ENCODE data around the gene LRP2.
"Not testable (repeated sequence)": the region's sequence is repeated elsewhere in the genome, so short reads cannot be mapped to it uniquely, and the experiment has no call there.

LRP2 gene

GRCh38 chr2:169165791-169166190 lies 196.5 kb downstream of the LRP2 start:
- DNase-seq, result no peak

- no peak for DNase-seq
Observed at GRCh38 chr2:169164311-169164710, 198.0 kb downstream of the LRP2 start.

- DNase-seq, result no peak
Observed at GRCh38 chr2:169162613-169163012, 199.7 kb downstream of the LRP2 start.

GRCh38 chr2:169160926-169161481 lies 201.3 kb downstream of the LRP2 start:
- no peak for DNase-seq

- DNase-seq, result no peak
Observed at GRCh38 chr2:169159686-169160085, 202.6 kb downstream of the LRP2 start.

GRCh38 chr2:169158874-169159273 lies 203.5 kb downstream of the LRP2 start:
- no peak for DNase-seq

GRCh38 chr2:169146220-169146619 lies 216.1 kb downstream of the LRP2 start:
- DNase-seq, result no peak

DNA sequence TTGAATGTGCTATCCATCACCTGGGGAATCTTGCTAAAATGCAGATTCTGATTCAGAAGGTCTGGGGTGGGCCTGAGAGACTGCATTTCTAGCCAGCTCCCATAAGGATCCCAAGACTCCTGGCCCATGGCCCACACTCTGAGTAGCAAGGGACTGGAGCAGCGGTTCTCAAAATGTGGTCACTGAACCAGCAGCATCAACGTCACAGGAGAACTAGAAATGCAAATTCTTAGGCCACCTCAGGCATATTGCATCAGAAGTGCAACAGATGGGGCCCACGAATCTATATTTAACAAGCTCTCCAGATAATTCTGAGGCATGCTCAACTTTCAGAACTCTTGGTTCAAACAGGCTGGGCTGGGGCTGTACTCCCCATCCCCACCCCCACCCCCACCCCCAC lies 218.3 kb downstream of the LRP2 start:
- no peak for DNase-seq

- DNase-seq, result peak; percentile 13 to 59 (median 34)
Observed at GRCh38 chr2:169141713-169142352, 220.5 kb downstream of the LRP2 start.

- no peak for DNase-seq
Observed at GRCh38 chr2:169139993-169140767, 222.2 kb downstream of the LRP2 start.

- no peak for DNase-seq
Observed at GRCh38 chr2:169139145-169139544, 223.2 kb downstream of the LRP2 start.

DNA sequence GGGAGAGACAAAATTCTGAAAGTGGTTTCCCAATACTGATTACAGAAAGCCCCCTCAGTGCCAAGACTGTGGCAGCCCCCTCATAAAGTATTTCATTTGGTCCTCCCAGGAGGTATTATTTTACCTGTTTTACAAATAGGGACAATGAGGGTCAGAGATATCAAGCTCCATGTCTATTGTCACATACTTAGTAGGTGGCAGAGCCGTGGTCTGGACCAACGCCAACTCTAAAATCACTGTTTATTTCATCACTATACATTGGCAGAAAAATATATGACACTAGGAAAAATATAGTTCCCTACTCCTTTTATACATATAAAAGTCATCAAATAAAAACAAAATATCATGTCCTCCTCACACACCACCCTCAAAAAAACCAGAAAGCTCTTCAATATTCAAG lies 224.4 kb downstream of the LRP2 start:
- no peak for DNase-seq

DNA sequence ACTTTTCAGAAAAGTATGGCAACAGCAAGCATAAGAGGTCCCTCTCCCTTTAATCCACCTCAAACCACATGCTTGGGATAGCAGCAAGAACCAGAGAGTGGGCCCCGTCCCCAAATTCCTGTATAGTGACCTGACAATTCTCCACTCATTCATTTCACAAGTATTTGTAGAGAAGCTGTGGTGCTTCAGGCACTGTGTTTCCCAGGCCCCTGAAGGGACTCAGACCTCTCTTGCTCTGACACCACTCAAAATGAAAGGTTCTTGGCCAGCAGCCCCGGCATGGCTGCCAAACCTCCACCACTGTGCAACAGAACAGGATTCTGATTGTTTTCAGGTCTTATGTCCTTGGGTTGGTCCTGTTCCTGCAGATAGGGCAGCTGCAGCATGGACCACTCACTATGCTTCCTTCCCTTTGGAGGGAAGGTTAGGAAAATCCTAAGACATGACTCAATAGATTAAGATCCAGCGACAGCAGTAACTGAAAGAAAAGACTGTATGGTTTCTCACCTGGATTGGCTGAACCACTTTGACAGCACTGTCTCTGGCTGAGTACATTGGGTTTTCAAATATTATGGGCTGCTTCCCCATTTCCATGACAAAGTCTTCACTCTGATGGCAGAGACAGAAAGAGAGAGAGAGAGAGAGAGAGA lies 225.3 kb downstream of the LRP2 start:
- DNase-seq, result no peak

DNA sequence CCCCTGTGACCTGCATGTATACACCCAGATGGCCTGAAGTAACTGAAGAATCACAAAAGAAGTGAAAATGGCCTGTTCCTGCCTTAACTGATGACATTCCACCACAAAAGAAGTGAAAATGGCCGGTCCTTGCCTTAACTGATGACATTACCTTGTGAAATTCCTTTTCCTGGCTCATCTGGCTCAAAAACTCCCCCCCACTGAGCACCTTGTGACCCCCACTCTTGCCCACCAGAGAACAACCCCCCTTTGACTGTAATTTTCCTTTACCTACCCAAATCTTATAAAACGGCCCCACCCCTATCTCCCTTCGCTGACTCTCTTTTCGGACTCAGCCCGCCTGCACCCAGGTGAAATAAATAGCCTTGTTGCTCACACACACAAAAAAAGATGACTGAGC lies 225.9 kb downstream of the LRP2 start:
- DNase-seq, result not testable (repeated sequence)

DNA sequence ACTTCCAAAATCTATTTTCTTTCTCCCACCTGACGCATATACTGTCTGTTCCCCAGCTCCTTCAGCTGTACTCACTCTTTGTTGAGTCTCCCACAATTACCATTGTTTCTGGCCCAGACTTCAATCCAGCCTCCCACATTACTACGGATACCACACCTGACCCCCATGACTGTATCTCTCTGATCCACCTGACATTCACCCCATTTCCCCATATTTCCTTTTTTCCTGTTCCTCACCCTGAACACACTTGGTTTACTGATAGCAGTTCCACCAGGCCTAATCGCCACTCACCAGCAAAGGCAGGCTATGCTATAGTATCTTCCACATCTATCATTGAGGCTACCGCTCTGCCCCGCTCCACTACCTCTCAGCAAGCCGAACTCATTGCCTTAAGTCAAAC lies 228.1 kb downstream of the LRP2 start:
- DNase-seq, result not testable (repeated sequence)

DNA sequence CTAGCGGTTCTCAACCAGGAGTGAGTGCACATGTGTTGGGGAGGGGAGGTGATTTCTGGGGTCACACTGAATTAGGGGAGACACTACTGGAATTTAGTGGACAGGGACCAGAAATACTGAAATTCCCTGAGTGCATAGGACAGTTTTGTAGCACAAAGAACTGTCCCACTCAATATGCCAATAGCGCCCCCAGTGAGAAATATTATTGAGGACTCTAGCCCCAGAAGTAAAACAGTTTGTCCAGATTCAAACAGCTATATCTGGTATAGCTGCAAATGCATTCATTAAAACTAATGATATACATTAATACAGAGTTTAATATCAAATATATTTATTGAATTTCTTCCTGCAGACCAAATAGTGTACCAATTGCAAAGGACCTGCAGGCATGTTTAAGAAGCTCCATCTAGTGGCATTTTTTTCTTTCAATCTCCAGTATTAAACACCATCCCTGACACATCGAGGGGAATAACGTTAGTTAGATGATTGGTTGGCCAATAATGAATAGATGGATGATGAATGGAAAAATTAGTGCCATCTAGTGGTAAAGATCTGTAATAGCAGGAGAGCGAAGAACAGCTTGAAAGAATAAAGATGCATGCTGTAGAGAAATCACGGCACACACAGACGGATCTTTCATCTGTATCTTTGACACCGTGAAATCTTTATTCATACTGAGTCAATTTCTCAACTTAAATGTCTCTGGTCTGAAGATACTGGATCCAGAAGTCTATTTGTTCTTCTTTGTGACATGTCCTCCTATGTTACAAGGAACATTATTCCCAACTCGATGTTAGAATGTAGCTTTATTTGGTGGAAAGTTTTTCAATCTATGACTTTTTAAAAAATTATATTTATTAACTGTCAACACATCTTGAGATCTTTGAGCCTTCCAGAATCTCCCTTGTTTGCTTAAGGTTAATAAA lies 230.5 kb downstream of the LRP2 start:
- peak in 1 of 5 donors; percentile 46 for DNase-seq

DNA sequence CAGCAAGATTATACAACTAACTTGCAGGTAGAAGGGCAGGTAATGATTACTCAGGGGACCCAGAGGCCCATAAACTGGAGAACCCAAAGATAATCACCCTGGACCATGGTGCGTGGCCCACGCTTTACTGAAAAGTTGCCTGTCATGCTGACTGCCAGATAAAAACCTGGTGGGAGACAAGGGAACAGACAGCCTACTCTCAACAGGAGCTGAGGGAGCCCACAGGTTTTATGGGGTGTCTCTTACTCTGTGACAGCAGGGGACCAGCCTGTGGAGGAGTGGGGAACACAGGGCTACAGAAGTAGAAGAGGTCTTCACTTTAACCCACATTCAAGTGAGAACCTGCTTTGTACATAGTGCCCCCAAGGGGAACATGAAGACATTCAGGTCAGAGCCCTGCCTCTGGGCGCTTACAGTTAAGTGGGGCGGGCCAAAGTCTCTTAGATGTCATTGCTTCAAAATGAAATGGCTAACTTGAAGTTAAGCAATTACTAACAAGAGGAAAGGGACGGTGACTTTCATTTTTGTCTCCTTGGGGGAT lies 232.6 kb downstream of the LRP2 start:
- DNase-seq, result no peak

- no peak for DNase-seq
Observed at GRCh38 chr2:169119851-169120250, 242.5 kb downstream of the LRP2 start.

DNA sequence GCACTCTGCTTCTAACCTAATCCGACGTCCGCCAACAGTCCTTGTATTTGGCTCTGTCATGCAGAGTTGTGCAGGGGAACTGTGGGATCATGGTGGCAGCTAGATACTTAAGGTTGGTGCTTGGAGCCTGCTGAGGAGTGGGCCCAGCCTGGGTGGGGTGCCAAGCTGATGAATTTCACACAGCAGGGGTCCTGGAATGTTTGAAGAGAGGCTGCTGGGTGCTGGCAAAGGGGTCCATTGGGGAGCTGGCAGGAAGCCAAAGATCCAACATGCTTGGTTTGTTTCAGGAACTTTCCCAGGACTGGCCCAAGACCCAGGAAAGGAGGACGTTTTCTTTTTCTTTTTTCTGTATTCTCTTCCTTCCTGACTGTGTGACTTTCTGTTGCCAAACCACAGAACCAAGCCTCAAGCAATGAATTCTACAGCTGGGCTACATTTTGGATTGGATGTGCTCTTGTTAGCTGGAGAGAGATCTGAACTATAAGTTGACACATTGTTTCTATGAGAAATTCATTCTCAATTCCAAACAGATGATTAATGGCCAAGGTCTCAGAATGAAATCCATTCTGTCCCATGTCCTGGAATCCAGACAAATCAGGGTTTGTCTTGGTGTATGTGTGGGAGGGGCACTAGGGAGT lies 243.1 kb downstream of the LRP2 start:
- no peak for DNase-seq

DNA sequence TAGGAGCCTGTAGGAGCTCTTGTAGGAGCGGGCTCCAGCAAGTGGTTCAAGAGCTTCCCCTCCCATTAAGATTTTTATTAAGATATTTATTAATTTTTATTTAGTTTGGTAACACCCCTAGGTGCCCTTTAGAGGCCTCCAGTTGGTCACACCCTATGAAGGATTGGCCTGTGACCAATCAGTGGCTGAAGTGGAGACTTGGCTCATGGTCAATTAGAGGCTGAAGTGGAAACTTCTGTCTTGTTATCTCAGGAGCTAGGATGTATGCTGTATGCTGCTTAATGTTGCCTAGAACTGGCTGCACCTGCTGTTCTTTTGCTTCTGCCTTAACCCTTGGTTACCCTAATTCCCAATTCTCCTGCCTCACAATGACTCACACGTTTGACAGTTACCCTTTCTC lies 244.3 kb downstream of the LRP2 start:
- DNase-seq, result no peak

- no peak for DNase-seq
Observed at GRCh38 chr2:169116993-169117392, 245.3 kb downstream of the LRP2 start.

- DNase-seq, result no peak
Observed at GRCh38 chr2:169116327-169116726, 246.0 kb downstream of the LRP2 start.

Measured in T-helper 1 cell (primary cell).